ENCODE results near the gene MVD.
"Not testable (repeated sequence)": the region's sequence is repeated elsewhere in the genome, so short reads cannot be mapped to it uniquely, and the experiment has no call there.

The MVD gene

DNA sequence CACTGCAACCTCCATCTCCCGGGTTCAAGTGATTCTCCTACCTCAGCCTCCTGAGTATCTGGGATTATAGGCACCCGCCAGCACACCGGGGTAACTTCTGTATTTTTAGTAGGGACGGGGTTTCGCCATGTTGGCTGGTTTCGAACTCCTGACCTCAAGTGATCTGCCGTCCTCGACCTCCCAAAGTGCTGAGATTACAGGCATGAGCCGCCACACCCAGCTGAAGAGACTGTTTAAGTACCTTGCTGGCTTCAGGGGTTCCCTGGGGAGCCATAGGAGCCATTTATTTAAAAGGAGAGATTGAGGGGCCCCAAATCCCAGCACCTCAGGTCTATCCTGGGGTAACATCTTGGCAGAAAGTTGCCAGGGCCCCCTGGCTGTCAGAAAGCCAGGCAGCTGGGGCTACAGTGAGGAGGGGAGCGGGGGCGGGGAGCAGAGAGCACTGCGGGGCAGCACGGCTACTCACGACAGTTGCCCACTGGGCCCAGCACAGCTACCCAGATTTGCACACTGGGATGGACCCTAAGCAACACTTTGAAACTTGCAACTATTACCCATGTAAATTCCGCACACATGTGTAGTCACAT, 21.8 kb upstream of the MVD start:
- no peak for DNase-seq (ENCODE audit: low read depth in 2 of 2)

DNA sequence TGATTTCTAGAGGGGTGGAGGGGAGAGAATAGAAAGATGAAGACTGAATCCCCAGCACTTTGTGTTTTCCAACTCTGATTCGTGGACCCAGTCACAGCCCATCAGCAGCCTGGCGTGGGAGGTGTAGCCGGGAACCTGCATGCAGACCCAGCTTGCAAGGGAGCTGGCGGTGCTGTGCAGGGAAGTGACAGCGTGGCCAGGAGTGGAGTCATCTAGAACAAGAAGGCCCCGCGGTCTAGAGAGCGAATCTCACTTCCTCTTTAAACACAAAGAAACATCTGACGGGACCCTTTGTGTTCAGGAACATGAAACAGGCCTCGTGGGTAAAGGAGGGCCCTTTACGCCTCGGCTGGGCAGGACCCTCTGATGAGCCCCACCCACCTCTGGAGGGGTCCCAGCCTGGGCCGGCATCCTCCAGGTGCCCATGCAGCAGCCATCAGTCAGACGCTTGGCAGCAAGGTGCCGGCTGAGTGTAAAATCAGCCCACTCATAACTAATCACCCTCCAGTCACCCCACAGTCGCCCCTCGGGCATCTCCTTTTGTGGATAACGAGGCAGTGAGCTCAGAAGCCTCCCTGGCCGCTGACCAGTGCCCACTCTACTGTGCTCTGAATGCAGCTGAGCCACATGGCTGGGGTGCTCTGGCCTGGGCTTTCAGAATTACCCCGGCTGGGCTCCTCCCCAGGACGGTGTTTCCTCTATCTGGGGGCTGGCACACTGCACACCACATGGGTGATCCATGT, 19.0 kb upstream of the MVD start:
- DNase-seq (ENCODE audit: low read depth in 2 of 2) = peak; percentile 72 to 80

DNA sequence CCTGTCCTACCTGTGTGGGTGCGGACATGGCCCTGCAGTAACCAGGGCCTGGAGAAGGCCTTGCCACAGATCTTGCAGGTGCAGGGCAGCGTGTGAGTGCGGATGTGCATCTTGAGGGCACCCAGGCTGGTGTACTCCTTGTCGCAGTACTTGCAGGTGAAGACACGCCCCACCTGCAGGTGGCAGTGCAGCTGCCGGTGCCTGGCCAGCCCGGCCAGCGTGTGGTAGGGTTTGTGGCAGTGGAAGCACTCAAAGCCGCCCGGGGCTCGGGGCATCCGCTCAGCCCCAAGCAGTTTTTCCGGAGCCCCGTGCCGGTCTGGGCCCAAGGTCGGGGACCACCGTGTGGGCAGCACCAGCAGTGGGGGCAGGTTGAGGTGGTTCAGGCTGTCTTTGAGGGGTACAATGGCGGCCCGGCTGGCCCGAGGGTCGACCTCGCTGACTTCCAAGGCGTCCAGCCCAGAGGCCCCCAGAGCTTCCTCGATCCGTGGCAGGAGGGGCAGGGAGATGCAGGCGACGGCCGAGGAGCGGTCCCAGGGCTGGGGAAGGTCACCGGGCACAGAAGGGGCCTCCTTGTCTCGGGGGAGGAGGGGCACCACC, 18.3 kb upstream of the MVD start:
- DNase-seq (ENCODE audit: low read depth in 2 of 2) = no peak

DNA sequence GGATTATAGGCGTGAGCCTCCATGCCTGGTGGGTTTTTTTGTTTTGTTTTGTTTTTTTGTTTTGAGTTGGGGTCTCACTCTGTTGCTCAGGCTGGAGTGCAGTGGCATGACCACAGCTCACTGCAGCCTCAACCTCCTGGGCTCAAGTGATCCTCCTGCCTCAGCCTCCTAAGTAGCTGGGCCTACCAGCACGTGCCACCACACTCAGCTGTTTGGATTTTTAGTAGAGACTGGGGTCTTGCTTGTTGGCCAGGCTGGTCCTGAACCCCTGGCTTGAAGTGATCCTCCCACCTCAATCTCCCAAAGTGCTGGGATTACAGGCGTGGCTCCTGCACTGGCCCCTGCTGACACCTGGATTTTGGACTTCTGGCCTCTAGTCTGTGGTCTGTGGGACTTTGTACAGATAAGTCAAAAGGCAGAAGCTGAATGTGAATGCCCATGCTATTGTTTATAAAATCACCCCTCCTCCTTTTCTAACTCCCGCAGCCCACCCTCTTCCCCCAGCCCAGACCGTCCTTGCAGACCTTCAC, 17.7 kb upstream of the MVD start:
- DNase-seq (ENCODE audit: low read depth in 2 of 2) = no peak

DNA sequence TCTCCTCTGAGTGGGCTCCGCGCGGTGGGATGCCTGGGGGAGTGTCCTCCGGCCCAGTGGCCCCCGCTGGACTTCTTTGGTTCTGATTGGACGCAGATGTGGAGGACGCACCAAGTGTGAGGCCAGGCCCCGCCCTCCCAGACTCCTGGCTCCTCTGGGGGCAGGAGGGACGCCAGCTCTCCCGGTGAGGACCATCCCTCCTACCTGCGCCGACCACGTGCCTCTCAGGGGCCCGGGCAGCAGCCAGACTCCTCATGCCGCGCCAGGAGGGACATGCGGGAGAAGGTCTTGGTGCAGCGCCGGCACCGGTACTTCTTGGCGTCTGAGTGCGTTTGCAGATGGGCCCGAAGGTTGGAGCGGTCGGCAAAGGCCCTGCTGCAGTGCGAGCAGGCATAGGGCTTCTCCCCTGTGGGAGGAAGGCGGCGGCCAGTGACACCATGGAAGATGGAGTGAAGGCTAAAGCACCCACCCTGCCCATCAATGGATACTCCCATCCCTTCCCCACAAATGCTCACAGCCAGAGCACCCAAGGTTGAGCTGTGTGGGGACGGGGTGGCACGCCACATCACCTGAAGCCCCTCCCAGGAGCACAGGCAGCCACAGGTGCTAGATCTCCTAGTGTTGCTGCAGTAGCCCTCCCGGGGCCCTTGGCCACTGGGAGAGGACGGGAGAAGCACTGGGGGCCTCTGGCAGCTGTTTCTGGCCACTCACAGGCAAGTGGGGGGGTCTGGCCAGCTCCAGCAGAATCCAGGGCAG, 15.5 kb upstream of the MVD start:
- DNase-seq (ENCODE audit: low read depth in 2 of 2) = no peak

DNA sequence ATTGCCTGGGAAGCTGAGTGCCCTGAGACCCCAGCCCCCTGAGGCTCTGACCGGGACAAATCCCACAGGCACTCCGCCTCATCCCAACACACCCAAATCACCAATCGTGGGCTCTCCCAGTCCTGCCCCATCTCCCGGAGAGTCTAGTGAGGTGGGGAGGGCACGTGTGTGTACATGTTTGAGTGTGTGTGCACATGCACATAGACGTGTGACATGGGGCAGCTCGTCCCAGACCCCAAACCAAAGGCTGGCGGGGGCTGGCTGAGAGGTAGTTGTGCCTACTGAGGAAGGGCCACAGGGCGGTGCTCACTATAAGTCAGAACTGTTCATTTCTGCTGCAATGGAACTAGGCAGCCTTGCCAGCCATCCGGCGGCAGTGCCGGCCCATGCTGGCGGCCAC, 14.8 kb upstream of the MVD start:
- DNase-seq (ENCODE audit: low read depth in 2 of 2) = no peak

DNA sequence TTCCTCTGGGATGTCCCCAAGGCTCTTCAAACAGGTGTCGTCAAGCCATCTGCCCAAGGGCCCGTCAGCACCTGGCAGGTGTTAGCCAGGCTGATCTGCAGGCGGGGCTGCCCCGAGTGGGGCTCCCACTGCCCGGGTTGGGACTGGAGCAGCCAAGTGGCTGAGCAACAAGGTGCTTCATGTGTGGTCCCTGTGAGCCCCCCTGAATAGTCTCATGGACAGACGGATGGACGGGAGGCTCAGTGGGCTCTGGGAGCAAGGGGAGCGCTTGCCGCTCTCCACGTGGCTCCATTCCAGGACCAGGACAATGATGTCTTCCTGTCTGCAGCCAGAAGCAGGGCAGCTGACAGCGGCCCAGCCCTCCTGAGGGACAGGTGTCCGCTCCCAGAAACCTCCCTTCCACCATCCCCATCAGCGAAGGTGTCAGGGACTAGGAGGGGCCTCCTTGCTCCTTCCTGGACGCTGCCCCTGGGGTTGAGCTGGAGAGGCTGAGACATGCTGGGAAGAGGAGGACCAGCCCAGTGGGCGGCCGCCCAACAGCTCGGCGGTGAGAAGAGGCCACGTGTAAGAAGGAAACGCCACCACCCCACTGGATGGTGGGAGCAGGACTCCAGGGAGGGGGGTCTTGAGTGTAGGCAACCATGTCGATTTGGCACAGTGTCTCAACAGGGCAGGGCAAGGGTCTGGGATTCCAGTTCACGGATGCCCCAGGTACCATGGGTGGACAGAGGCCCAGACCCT, 13.8 kb upstream of the MVD start:
- no peak for DNase-seq (ENCODE audit: low read depth in 2 of 2)

DNA sequence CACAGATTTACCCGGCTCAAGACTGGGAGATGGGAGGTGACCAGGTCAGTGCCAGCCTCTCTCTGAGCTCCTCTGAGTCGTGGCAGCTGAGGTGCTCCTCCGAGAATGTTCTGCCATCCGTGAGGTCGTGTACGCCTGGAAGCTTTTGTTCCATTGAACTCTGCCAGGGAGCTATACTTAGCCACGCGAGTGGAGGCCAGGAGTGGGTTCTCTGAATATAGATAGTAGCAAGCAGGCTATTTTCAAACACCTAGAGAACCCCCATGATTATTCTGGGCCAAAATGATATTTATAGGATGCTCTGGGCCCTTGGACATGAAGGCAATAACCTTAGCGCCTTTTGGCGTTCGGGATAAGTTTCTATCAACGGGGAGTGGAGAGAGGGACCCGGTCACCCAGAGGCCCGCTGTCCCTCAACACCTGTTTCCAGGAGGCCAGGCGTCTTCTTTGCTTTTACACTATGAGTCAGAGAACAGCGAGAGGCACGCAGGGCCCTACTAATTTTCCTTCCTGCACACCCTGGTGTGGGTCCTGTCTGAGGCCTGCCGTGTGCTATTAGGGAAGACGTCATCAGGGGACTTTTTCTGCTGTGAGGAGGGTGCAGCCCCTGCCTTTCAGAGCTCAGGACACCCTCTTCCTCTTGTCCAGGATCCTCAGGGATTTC, 11.0 kb upstream of the MVD start:
- no peak for DNase-seq (ENCODE audit: low read depth in 2 of 2)

DNA sequence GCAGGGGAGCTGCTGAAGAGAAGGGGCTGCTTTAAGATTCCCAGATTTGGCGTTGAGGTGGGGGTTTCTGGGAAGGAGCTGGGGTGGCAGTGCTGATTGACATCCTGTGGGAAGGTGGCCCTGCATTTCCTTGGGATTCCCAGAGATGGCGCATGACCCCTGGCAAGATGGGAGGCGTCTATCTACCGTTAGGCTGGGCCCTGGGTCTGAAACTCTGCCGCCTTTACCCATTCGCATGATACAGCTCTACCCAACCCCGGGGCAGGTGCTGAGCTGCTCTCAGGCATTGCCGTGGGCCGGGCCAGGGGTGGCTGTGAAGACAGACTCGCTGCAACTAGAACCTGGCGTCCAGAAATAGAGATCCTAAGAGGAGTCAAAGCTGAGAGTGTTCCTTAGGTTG, 9.9 kb upstream of the MVD start:
- DNase-seq (ENCODE audit: low read depth in 2 of 2) = no peak

DNA sequence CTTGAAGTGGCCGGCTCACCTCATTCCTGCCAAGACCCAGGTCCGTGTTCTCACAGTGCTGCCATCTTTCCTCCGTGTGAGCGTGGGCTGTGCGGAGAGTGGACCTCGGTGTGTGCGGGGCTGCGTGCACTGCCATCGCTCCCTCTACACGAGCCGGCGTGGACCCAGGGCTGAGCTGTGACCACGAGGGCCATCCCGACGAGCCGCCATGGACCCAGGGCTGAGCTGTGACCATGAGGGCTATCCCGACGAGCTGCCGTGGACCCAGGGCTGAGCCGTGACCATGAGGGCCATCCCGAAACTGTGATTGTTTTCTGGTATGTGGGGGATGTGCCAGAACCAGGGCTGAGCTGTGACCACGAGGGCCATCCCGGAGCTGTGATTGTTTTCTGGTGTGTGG, 8.9 kb upstream of the MVD start:
- DNase-seq (ENCODE audit: low read depth in 2 of 2) = no peak

DNA sequence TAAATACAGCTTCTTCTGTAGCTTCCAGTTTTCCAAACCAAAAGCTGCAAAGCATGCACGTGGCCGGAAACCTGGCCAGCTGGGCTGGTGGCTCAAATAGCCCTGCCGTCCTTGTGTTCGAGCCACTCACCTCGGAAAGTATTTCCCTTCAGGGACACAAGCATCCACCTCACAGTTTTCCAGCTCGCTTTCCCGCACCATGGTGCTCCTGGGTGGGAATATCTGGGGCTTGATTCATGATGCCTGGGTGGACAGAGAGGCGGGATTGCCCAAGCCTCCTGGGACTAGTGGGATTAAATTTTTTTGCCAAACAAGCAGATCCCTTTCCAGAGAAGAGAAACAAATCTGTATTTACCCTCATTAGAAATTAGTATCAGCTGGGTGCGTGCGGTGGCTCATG, 7.1 kb upstream of the MVD start:
- no peak for DNase-seq (ENCODE audit: low read depth in 2 of 2)

DNA sequence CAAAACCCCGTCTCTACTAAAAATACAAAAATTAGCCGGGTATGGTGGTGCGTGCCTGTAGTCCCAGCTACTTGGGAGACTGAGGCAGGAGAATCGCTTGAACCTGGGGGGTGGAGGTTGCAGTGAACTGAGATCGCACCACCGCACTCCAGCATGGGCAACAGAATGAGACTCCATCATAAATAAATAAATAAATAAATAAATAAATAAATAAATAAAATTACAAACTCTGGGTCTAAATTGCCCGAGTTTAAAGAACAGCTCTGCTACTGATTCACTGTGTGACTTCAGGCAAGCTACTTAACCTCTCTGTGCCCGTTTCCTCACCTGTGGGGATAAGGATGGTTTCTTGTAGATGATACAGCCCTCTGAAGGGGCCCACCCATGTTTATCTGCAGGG, 6.6 kb upstream of the MVD start:
- DNase-seq (ENCODE audit: low read depth in 2 of 2) = not testable (repeated sequence)

DNA sequence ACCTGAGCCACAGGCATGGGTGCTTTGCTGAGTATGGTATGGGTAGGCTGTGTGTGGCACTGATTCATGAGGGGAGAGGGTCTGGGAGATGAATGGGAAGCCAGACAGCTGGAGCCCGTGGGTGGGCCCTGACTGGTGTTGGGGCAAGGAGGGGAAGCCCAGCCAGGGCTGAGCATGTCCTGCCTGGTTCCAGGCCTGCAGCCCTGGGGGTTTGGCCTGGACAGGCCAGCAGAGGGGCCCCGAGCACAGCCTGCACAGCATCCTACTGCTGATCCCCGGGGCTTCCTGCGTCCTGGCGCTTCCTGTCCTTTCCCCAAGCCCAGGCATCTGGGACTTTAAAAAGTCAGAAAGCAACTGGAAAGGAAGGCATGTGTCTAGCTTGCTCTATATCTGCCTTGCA, 4.6 kb upstream of the MVD start:
- DNase-seq (ENCODE audit: low read depth in 2 of 2) = no peak

DNA sequence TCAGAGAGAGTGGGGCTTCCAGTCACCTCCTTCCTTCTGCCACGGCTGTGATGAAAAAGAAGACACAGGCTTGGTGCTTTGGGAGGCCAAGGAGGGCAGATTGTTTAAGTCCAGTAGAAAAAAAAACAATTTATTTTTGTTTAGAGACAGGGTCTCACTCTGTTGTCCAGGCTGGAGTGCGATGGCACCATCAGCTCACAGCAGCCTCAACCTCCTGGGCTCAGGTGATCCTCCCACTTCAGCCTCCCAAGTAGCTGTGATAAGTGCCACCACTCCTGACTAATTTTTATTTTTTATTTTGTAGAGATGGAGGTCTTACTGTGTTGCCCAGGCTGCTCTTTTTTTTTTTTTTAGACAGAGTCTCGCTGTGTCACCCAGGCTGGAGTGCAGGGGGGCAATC, 2.7 kb upstream of the MVD start:
- no peak for DNase-seq (ENCODE audit: low read depth in 2 of 2)

DNA sequence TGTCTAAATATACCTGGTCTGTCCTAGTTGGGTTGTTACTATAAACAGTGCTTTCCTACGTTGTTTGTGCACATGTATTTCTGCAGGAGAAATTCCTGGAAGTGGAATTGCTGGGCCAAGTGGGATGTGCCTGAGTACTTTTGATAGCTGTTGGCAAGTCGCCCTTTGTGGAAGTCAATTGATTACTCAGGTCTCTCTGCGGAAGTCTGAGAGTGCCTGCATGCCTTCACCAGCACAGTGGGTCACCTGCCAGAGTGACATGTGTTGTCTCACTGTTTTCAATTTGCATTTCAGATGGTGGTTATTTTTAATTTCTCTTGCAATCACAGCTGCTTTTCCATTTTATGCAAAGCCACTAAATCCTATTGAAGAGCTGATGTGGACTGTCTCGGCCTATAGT, 2.3 kb upstream of the MVD start:
- DNase-seq (ENCODE audit: low read depth in 2 of 2) = no peak

DNA sequence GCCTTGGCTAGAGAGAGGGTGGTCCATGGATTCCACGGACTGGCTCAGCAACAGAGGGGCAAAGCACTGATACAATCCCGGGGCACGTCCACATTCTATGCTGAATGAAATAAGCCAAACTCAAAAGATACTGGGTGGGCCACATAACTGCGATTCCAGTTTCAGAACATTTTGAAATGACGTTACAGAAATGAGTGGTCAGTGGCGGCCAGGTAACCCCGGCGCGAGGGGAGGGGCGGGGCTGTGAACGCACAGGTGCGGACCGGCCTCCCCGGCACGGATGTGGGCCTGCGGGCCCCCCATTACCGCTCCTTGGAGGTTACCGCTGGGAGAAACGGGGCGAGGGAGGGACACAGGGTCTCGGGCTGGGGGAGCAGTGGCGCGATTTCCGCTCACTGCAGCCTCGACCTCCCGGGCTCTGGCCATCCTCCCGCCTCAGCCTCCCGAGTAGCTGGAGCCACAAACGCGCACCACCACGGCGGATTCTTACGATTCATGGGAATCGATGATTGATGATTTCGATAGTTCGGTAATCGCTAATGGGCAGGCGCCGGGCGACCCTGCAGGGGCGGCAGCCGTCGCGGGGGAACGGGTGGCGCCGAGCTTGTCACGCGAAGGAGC, 559 bp downstream of the MVD start:
- no peak for DNase-seq (ENCODE audit: low read depth in 2 of 2)

DNA sequence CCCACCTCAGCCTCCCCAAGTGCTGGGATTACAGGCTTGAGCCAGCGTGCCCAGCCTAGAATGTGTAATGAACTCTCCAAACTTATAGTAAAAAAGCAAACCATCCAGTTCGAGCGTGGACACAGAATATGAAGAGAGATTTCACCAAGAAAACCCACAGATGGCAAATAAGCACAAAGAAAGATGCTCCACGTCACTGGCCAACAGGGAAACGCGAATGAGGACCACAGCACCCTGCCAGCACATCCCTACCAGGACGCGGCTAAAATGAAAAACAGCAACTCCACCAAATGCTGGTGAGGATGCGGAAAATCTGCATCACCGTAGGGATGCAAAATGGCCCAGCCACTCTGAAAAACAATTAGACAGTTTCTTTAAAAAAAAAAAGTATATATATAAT, 1.4 kb downstream of the MVD start:
- no peak for DNase-seq (ENCODE audit: low read depth in 2 of 2)

DNA sequence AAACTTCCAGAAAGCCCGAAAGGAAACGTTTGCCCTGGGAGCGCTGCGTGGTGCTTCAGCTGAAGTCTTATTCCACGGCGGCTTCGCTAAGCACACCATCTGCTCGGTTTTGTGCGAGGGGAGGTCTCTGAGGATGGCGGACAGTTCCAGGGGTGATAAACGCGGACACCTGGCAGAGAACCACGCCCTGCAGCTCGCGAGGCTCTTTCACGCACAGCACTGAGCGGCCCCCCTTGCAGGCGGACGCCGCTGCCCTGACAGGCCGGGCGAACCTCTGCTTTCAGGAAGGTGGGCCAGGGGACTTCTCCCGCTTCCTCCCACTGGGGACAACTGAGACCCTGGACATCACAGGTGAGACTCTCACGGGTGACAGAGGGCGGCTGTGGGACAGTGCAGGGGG, 3.7 kb downstream of the MVD start:
- DNase-seq (ENCODE audit: low read depth in 2 of 2) = no peak

DNA sequence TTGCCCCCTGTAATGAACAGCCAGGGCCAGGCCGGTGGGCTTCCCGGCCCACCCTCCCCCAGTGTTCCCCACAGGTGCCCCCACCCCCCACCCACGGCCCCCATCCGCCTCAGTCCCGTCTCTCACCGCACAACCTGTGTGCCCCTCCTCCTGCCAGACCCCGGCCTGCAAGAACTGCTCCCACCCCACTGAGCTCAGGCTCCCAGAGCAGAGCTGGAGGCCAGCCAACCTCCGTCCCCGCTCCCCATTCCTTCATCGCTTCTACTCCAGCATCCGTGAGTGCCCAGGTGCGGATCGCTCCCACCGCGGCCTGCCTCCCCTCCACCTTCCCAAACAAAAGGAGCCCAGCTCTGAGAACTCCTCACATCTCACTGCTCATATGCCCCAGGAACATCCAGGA, 4.2 kb downstream of the MVD start:
- no peak for DNase-seq (ENCODE audit: low read depth in 2 of 2)

DNA sequence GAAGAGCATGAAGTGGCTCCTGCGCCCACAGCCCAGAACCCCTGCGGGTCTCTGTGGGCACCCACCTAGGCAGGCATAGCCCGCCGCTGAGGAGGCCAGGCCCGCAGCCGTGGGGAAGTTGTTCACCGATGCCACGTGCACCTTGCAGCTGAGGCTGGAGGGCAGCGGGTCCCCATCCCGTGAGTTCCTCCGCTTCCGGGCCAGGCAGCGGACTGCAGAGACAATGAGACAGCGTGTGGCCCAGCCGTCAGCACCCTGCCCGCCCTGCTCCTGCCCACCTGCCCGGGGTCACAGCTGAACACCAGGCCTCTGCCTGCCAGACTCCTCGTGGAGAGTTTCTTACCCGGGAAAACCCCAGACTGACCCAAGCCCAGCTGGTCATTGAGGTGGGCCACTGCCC, 5.5 kb downstream of the MVD start:
- no peak for DNase-seq (ENCODE audit: low read depth in 2 of 2)

All from stimulated activated CD4-positive, alpha-beta T cell treated with anti-CD3 and anti-CD28 coated beads, Interleukin-15, amount 100 ng/mL, for 48 hours (primary cell).